Neutrophil (primary cell): ENCODE data around the gene RBM45.

ENCODE experiments used
- H3K27ac ChIP-seq: fragments of 200-600 bp; sonication (generic); 2 replicates; pipeline ENCODE4 v1.5.1; 2016; ENCODE audit warnings: mild to moderate bottlenecking, moderate library complexity
- H3K27me3 ChIP-seq: fragments of 200-600 bp; sonication (generic); 2 replicates; pipeline ENCODE4 v1.6.0; 2016; ENCODE audit warnings: mild to moderate bottlenecking
- H3K36me3 ChIP-seq: fragments of 200-600 bp; sonication (generic); 2 replicates; pipeline ENCODE4 v1.5.1; 2017
- H3K4me1 ChIP-seq, 2 experiments: fragments of 200-600 bp in 1 of 2; sonication (generic) in 1 of 2; 1 replicate in 1 of 2; 2 replicates in 1 of 2; pipeline versions ENCODE4 v1.5.1 to v1.6.1; 2013 to 2016; ENCODE audit warnings: low read depth in 1 of 2, low read length in 1 of 2, mild to moderate bottlenecking in 1 of 2, moderate library complexity in 1 of 2; ENCODE audit not compliant: control insufficient read depth in 1 of 2, insufficient read depth in 1 of 2
- H3K4me3 ChIP-seq, 2 experiments: fragments of 200-600 bp in 1 of 2; sonication (generic) in 1 of 2; 1 replicate in 1 of 2; 2 replicates in 1 of 2; pipeline ENCODE4 v1.5.1; 2013 to 2016; ENCODE audit warnings: low read depth in 1 of 2, low read length in 1 of 2, mild to moderate bottlenecking in 1 of 2, moderate library complexity in 1 of 2
- H3K9me3 ChIP-seq: fragments of 200-600 bp; sonication (generic); 2 replicates; pipeline ENCODE4 v1.5.1; 2016
- CTCF ChIP-seq: fragments of 200-600 bp; sonication (generic); IDR thresholded peaks from 2 replicates; pipeline ENCODE4 v1.5.1; 2016; ENCODE audit warnings: antibody characterized with exemption

Gene RBM45

GRCh38 chr2:178163395-178163794, 51.2 kb downstream of the RBM45 start:
- H3K9me3 ChIP-seq = no peaks in the 10 kb centered on the region
- H3K4me1 ChIP-seq = no peaks in the 10 kb centered on the region
- no peaks in the 10 kb centered on the region for H3K27me3 ChIP-seq
- H3K27ac ChIP-seq = no peak overlapping the region
- TF ChIP-seq CTCF = no peak
- H3K4me3 ChIP-seq = no peak overlapping the region
- H3K36me3 ChIP-seq = no peaks in the 10 kb centered on the region

- Histone ChIP-seq H3K36me3 (no peaks in the 10 kb centered on the region), H3K4me3 (no peak overlapping the region), H3K4me1 (no peaks in the 10 kb centered on the region), H3K27me3 (no peaks in the 10 kb centered on the region), H3K9me3 (no peaks in the 10 kb centered on the region), H3K27ac (no peak overlapping the region)
- no peak for TF ChIP-seq CTCF
These were observed 51.7 kb downstream of the RBM45 start for GRCh38 chr2:178163911-178164310.

DNA sequence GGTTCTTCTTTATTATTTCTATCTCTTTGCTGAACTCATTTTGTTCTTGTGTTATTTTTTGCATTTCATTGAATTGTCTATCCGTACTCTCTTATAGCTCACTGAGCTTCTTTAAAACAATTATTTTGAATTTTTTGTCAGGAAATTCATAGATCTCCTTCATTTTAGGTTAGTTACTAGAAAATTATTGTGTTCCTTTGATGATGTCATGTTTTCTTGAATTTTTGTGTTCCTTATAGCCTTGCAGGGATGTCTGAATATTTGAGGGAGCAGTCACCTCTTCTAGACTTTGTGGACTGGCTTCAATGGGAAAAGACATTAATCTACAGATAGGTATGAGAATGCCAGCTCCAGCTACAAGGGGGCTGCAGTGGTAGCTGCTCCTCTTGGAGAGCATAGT, 61.4 kb downstream of the RBM45 start:
- H3K36me3 ChIP-seq = no peaks in the 10 kb centered on the region
- H3K27me3 ChIP-seq = no peaks in the 10 kb centered on the region
- no peak for TF ChIP-seq CTCF
- H3K4me1 ChIP-seq = no peaks in the 10 kb centered on the region
- H3K27ac ChIP-seq = no peak overlapping the region
- no peaks in the 10 kb centered on the region for H3K9me3 ChIP-seq
- no peak overlapping the region for H3K4me3 ChIP-seq

- Histone ChIP-seq H3K9me3 (no peaks in the 10 kb centered on the region), H3K4me3 (no peak overlapping the region), H3K27ac (no peak overlapping the region), H3K4me1 (no peaks in the 10 kb centered on the region), H3K27me3 (no peaks in the 10 kb centered on the region), H3K36me3 (no peaks in the 10 kb centered on the region)
- no peak for TF ChIP-seq CTCF
These were observed 64.9 kb downstream of the RBM45 start for GRCh38 chr2:178177066-178177679.
